GM20000 (cell line): ENCODE results near the gene NKD1.

Source experiments
- DNase-seq: peaks from one replicate; pipeline ENCODE4 v3.0.0; 2012; ENCODE audit warnings: low spot score
- CTCF ChIP-seq: IDR thresholded peaks from 2 replicates; pipeline ENCODE4 v1.5.1; 2012; ENCODE audit warnings: mild to moderate bottlenecking, control low read depth; ENCODE audit errors: extremely low read depth, missing control alignments

The NKD1 gene

GRCh38 chr16:50646345-50646744 is 98.1 kb downstream of the NKD1 start:
- DNase-seq = no peak
- no peak for TF ChIP-seq CTCF

- DNase-seq = no peak
- TF ChIP-seq CTCF = no peak
These were observed 103.7 kb downstream of the NKD1 start for GRCh38 chr16:50651835-50652438.

GRCh38 chr16:50652836-50653425 is 104.7 kb downstream of the NKD1 start:
- TF ChIP-seq CTCF = no peak
- DNase-seq = no peak

GRCh38 chr16:50653633-50654519 is 105.7 kb downstream of the NKD1 start:
- no peak for DNase-seq
- TF ChIP-seq CTCF = no peak

GRCh38 chr16:50655558-50656055 is 107.4 kb downstream of the NKD1 start:
- no peak for TF ChIP-seq CTCF
- no peak for DNase-seq

- DNase-seq = no peak
- TF ChIP-seq CTCF = no peak
These were observed 109.0 kb downstream of the NKD1 start for GRCh38 chr16:50657241-50657640.

GRCh38 chr16:50659806-50660205 is 111.6 kb downstream of the NKD1 start:
- no peak for TF ChIP-seq CTCF
- DNase-seq = no peak
